ENCODE data around the gene BLVRB. TPM values are rescaled to one million over a fixed set of nuclear protein-coding genes. Genes with fewer than 3 reads are reported as not detected.

The BLVRB gene
- total and polyA plus RNA-seq, 9 of the 15 experiments (the other 6 are each of a cell fraction or from before 2014, with no cell fraction given) = 81.1 to 749 (median 331) TPM

GRCh38 chr19:40443131-40443999, 22.2 kb downstream of the BLVRB start (continued):
- TF ChIP-seq FOXK2 (conservative IDR thresholded peaks at IDR 0.05 in 1 of 2, IDR thresholded peaks at IDR 0.05 in 1 of 2; ENCODE audit: low read depth in 2 of 2) (peak; percentile 45 to 62; a peak in 2 of 4 replicates), CHAMP1 (IDR thresholded peaks at IDR 0.05) (no peak), NUFIP1 (IDR thresholded peaks at IDR 0.05; ENCODE audit: partially characterized antibody) (no peak), ZNF263 (CRISPR knock-in tag; IDR thresholded peaks at IDR 0.05; ENCODE audit: borderline replicate concordance) (no peak), ZNF76 (CRISPR knock-in tag; IDR thresholded peaks at IDR 0.05; ENCODE audit: borderline replicate concordance) (no peak), BRD9 (IDR thresholded peaks at IDR 0.05; ENCODE audit: low read depth, partially characterized antibody) (peak; percentile 65), ZNF75A (CRISPR knock-in tag; IDR thresholded peaks at IDR 0.05) (no peak), ATF4 (CRISPR knock-in tag; IDR thresholded peaks at IDR 0.05) (no peak), ZNF143 (CRISPR knock-in tag; IDR thresholded peaks at IDR 0.05) (peak; percentile 93), MYNN (IDR thresholded peaks at IDR 0.05) (no peak), MYNN (CRISPR knock-in tag; IDR thresholded peaks at IDR 0.05) (no peak), SRF (CRISPR knock-in tag; IDR thresholded peaks at IDR 0.05) (peak; percentile 34 to 88; a peak in 3 of 4 replicates), KDM2B (CRISPR knock-in tag; IDR thresholded peaks at IDR 0.05) (no peak), USF2 (CRISPR knock-in tag; IDR thresholded peaks at IDR 0.05) (no peak), POU5F1 (IDR thresholded peaks at IDR 0.05; ENCODE audit: borderline replicate concordance, low read depth, low read length, partially characterized antibody) (peak; percentile 37), SREBF2 (CRISPR knock-in tag; IDR thresholded peaks at IDR 0.05) (no peak), SMARCA5 (IDR thresholded peaks at IDR 0.05) (peak; percentile 70; the same call in 1 of the 2 replicates), EWSR1 (IDR thresholded peaks at IDR 0.05; ENCODE audit: borderline replicate concordance, low read depth, partially characterized antibody) (no peak), ATF3 (IDR thresholded peaks at IDR 0.05) (no peak), ATF3 (CRISPR knock-in tag; conservative IDR thresholded peaks at IDR 0.05) (no peak), NR2C1 (IDR thresholded peaks at IDR 0.05) (no peak), NR2C1 (tag; IDR thresholded peaks at IDR 0.05) (peak; percentile 82), SREBF1 (IDR thresholded peaks at IDR 0.05; ENCODE audit: borderline replicate concordance, low read depth, low read length) (0 out of 2 replicates have a peak, but pooled peaks have one; percentile 25), EGR1 (conservative IDR thresholded peaks at IDR 0.05) (0 out of 2 replicates have a peak, but pooled peaks have one; percentile 25)

Data from K562 (cell line).